Measurements from ENCODE around the gene TBC1D32.
"Not testable (repeated sequence)": the region's sequence is repeated elsewhere in the genome, so short reads cannot be mapped to it uniquely, and the experiment has no call there.

TBC1D32 gene

DNA sequence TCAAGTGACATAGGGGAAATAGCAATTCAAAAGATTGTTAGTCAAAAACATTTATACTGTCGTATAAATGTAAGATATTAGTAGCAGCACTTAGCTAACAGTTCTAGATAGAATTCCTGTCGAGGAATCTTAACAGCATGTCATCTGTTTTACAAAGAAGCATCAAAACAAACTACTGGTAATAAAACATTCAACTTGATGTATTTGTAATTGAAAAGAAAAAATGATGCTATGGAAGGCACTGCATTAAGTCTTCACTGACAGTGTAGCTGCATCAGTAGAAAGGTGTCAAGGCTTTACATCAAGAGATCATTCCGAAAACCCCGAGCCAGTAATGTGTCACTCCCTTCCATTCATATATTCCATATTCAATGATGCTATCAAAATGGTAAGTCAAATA, 223.5 kb downstream of the TBC1D32 start:
- DNase-seq: no peak

DNA sequence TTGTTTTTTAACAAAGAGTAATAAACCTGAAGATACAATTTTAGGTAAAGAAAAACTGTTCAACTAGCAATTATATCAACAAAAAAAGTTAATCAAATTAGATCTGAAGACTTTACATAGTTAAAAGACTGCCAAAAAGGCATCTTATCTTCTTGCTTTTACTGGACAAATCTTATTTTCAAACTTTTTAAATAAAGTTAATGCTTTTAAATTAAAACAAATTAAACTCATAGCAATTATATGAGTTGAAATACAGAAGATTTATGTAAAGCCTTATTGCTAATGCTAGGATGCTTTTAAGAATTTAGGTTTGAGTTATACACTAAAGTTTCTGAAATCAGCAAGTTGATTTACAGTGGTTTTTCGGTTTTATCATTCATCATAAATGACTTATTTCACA, 227.3 kb downstream of the TBC1D32 start:
- DNase-seq: no peak

GRCh38 chr6:121105461-121105860, 228.8 kb downstream of the TBC1D32 start:
- DNase-seq: no peak

DNA sequence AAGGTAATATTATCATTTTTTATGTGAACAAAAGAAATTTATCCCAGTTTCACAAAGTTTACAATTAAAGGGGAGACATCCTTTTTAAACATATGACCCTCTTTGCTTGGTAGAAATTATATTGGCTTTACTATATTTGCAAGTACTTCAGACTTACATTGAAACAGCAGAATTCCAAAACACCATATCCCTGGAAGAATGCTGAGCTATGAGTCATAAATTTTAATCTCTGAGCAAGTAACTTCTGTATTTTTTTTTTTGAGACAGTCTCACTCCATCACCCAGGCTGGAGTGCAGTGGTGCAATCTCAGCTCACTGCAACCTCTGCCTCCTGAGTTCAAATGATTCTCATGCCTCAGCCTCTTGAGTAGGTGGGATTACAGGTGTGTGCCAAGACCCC, 240.4 kb downstream of the TBC1D32 start:
- no peak for DNase-seq

GRCh38 chr6:121090492-121090891, 243.8 kb downstream of the TBC1D32 start:
- DNase-seq: no peak

- no peak for DNase-seq
Observed at GRCh38 chr6:121086876-121087275, 247.4 kb downstream of the TBC1D32 start.

DNA sequence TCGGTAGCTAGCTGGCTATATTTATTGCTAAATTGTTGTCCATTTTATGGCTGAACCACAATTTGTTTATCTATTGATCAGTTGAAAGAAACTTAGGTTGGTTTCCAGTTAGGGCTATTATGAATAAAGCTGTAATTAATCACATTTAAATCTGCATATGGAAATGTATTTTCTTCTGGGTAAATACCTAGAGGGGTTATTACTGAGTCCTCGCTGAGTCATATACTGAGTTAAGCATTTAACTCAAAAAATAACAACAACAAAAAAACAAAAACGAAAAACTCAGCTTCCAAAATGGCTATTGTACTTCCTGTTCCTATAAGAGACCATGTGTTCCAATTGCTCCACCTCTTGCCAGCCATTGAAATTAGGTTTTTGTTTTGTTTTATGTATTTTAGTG, 258.2 kb downstream of the TBC1D32 start:
- DNase-seq: no peak

DNA sequence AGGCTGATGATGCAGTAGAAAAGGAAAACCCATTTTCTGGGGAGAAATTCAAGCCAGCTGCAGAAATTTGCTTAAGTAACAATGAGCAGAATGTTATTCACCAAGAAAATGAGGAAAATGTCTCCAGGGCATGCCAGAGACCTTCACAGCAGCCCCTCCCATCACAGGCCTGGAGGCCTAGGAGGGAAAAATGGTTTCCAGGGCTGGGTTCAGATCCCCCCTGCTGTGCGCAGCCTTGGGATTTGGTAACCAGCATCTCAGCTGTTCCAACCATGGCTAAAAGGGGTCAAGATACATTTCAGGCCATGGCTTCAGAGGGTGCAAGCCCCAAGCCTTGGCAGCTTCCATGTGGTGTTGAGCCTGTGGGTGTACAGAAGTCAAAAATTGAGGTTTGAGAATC, 265.5 kb downstream of the TBC1D32 start:
- DNase-seq: not testable (repeated sequence)

DNA sequence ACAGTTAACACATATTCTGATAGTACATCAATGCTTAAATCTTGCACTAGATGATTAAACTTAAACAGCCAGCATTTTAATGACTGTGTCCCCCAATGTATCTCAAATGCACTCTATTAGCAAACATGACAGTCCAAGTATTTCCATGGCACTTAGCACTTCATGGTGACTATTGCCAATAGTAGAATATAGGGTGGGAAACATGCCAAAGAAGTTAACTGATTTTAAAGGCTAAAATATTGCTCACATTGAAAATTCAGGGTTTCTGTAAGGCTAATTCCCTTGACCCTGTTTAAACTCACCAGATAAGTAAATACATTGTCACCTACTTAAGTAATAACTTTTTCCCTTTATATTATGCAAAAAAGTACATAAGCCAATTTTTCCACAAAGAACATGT, 266.9 kb downstream of the TBC1D32 start:
- DNase-seq: no peak

GRCh38 chr6:121064345-121064744, 269.9 kb downstream of the TBC1D32 start:
- DNase-seq: no peak

- DNase-seq: no peak
Observed at GRCh38 chr6:121055572-121056163, 278.6 kb downstream of the TBC1D32 start.

DNA sequence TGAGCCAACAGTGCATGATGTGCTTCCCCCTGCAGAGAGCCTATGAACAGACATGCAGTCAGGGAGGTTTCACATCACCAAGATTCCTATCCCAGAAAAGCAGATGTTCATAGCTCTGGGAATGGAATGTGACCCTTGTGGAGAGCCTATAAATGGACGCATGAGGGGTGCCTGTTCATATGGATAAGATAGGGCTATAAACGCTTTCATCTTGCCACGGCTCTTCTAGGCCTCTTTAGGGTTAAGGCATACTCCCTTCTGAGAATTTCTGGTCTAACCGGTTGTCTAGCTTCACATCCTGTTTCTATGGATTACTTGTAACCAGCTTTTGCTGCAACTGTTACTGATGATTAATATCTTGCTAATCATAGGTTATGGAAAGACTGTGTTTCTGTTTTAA, 285.7 kb downstream of the TBC1D32 start:
- not testable (repeated sequence) for DNase-seq

- not testable (repeated sequence) for DNase-seq
Observed at GRCh38 chr6:121044905-121045304, 289.4 kb downstream of the TBC1D32 start.

- DNase-seq: not testable (repeated sequence)
Observed at GRCh38 chr6:121043706-121044105, 290.6 kb downstream of the TBC1D32 start.

DNA sequence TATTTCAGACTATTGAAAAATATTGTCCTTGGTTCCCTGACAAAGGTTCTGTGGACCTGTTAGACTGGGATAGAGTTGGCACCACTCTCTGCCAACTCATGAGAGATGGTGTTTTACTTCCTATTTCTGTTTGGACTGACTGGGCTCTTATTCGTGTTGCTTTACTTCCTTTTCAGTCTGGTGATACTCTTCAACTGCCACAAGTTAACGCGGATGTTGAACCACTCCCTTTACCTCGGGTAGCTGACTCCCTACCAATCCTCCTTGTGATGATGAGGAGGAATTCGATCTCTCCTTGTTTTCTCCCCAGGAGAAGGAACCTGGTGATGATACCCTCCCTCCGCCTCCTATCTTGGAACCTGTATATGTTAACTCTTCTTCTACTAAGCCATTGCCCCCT, 291.1 kb downstream of the TBC1D32 start:
- not testable (repeated sequence) for DNase-seq

DNA sequence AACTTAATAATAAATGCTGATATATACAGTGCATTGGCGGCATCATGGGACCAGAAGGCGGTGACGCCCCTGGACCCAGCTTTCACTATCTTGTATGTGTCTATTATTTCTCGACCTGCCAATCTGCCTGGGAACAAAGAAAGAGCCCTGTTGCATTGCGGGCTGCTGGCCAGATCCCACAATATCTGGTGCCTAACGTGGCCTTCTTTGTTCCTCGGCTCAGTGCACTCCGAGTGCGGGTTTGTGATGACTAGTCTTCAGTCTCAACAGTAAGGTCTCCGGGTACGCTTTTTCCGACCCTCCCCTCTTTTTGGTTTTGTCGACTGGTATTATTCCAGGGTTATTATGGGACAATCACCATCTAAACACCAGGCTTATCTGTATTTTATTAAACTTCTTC, 291.5 kb downstream of the TBC1D32 start:
- no peak for DNase-seq

DNA sequence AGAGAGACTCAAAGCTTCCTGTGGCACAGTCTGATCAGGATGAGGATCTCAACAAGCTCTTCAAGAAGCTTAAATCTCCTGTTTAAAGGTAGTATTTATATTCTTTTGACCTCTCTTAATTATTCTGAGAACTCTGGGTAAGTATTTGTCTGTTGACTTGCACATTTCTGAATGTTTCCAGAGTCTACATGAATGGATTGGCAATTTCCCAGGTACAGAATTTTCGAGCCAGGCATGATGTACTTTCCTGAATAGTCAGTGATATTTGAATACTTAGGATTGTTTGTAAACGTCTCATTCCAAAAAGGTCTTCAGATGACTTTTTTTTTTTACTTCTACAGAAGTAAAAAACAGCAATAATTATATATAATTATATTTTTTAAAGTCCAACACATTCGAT, 293.4 kb downstream of the TBC1D32 start:
- no peak for DNase-seq

- DNase-seq: no peak
Observed at GRCh38 chr6:121033091-121033490, 301.2 kb downstream of the TBC1D32 start.

- DNase-seq: no peak
Observed at GRCh38 chr6:121032268-121033006, 301.8 kb downstream of the TBC1D32 start.
